GM12878 (cell line): ENCODE data around the gene BARX2. TPM values are rescaled to one million over a fixed set of nuclear protein-coding genes. Genes with fewer than 3 reads are reported as not detected.

Source experiments
- IKZF2 ChIP-seq, 2 experiments: fragments of 450-650 bp; IDR thresholded peaks; 2 replicates each; pipeline ENCODE4 v1.6.1; 2017; ENCODE audit warnings: mild to moderate bottlenecking in 2 of 2, moderate library complexity in 2 of 2
- SRF ChIP-seq, 2 experiments: IDR thresholded peaks; 2 replicates each; pipeline ENCODE4 v1.6.1; 2011; ENCODE audit warnings: low read depth in 2 of 2, low read length in 2 of 2, mild to moderate bottlenecking in 1 of 2, moderate library complexity in 1 of 2
- TAF1 ChIP-seq: IDR thresholded peaks from 2 replicates; pipeline ENCODE4 v1.6.1; 2011; ENCODE audit warnings: mild to moderate bottlenecking, low read depth, low read length, borderline replicate concordance
- polyA plus RNA-seq, 11 experiments: library from polyadenylated mRNA; depleted of rRNA in 4 of 11; unstranded in 6 of 11; stranded (reverse) in 5 of 11; fragments of >200 nt; fragmentation: Nextera tagmentation in 4 of 11; fragmentation: Illumina TruSeq in 1 of 11; extraction: Ambion mirVana in 4 of 11; extraction: Trizol in 1 of 11; gene quantifications; 1 replicate in 1 of 11; 2 replicates in 10 of 11; pipeline versions ENCODE4 v1.2.1 to v1.2.3, GENCODE V29; 2011 to 2016; ENCODE audit warnings: inconsistent platforms in 2 of 11, missing spikeins in 2 of 11, low read depth in 1 of 11
- total RNA-seq, 4 experiments: library from RNA; depleted of rRNA in 3 of 4; stranded (reverse); fragments of >200 nt in 3 of 4; fragmentation: Illumina TruSeq in 1 of 4; extraction: Trizol in 1 of 4; gene quantifications; 2 replicates each; pipeline versions ENCODE4 v1.2.1 to v1.2.3, GENCODE V29; 2013 to 2021
- TF ChIP-seq, protein P1 (sequence below): IDR thresholded peaks from 2 replicates; pipeline ENCODE4 v1.6.1; 2012; ENCODE audit warnings: low read depth, low read length, improper control_type of control experiment
- TF ChIP-seq, protein P2 (sequence below): fragments of 450-650 bp; IDR thresholded peaks from 2 replicates; pipeline ENCODE4 v1.6.1; 2016; ENCODE audit warnings: mild to moderate bottlenecking

Gene BARX2
- total and polyA plus RNA-seq, 10 of the 15 experiments (the other 5 are each of a cell fraction or from before 2014, with no cell fraction given): 0.07 to 0.84 TPM; not detected in 8

DNA sequence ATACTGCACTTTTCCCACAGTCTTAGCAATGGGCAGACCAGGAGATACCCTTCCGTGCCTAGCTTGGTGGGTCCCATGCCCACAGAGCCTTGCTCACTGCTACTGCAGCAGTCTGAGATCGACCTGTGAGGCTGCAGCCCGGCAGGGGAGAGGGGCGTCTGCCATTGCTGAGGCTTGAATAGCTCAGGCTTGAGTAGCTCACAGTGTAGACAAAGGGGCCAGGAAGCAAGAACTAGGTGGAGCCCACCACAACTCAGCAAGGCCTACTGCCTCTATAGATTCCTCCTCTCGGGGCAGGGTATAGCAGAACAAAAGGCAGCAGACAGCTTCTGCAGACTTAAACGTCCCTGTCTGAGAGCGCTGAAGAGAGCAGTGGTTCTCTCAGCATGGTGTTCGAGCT lies 118.1 kb downstream of the BARX2 start (continued):
- TF ChIP-seq SRF (IDR thresholded peaks at IDR 0.05; ENCODE audit: low read depth in 2 of 2, low read length in 2 of 2) (no peak), TAF1 (no peak), IKZF2 (IDR thresholded peaks at IDR 0.05) (no peak)
- TF ChIP-seq, protein P1, sequence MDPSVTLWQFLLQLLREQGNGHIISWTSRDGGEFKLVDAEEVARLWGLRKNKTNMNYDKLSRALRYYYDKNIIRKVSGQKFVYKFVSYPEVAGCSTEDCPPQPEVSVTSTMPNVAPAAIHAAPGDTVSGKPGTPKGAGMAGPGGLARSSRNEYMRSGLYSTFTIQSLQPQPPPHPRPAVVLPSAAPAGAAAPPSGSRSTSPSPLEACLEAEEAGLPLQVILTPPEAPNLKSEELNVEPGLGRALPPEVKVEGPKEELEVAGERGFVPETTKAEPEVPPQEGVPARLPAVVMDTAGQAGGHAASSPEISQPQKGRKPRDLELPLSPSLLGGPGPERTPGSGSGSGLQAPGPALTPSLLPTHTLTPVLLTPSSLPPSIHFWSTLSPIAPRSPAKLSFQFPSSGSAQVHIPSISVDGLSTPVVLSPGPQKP: no peak
- TF ChIP-seq, protein P2, sequence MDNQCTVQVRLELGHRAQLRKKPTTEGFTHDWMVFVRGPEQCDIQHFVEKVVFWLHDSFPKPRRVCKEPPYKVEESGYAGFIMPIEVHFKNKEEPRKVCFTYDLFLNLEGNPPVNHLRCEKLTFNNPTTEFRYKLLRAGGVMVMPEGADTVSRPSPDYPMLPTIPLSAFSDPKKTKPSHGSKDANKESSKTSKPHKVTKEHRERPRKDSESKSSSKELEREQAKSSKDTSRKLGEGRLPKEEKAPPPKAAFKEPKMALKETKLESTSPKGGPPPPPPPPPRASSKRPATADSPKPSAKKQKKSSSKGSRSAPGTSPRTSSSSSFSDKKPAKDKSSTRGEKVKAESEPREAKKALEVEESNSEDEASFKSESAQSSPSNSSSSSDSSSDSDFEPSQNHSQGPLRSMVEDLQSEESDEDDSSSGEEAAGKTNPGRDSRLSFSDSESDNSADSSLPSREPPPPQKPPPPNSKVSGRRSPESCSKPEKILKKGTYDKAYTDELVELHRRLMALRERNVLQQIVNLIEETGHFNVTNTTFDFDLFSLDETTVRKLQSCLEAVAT: no peak

Other genes with a start within 250 kb of the BARX2 start
- 0.05 and 0.17 TPM in 2 replicates for gene ARHGAP32, start 183.5 kb upstream of the BARX2 start, total RNA-seq (2014; rRNA removed)
- 0.18 TPM in 2 replicates for gene ARHGAP32, start 183.5 kb upstream of the BARX2 start, total RNA-seq (2014; rRNA removed; fragmentation: Illumina TruSeq; extraction: Trizol)
- gene ARHGAP32, start 183.5 kb upstream of the BARX2 start, total RNA-seq (2021): 0.46 and 1.2 TPM in 2 replicates
- 0.04 TPM in 1 of 2 replicates, not detected in the other for gene ARHGAP32, start 183.5 kb upstream of the BARX2 start, polyA plus RNA-seq (2011; rRNA removed)
- 0.21 and 0.22 TPM in 2 replicates for gene ARHGAP32, start 183.5 kb upstream of the BARX2 start, polyA plus RNA-seq (2014; fragmentation: Illumina TruSeq; extraction: Trizol)
- under 1 TPM; under 0.01 to 0.02 TPM for gene ARHGAP32, start 183.5 kb upstream of the BARX2 start, polyA plus RNA-seq (2014; fragmentation: Nextera tagmentation; extraction: Ambion mirVana)
- gene ARHGAP32, start 183.5 kb upstream of the BARX2 start, polyA plus RNA-seq (2014; rRNA removed): 0.08 and 0.12 TPM in 2 replicates
- under 1 TPM in 1 of 2 experiments, not detected in 1; 0.01 TPM for gene ARHGAP32, start 183.5 kb upstream of the BARX2 start, polyA plus RNA-seq (2016; fragmentation: Nextera tagmentation; extraction: Ambion mirVana)